Parathyroid adenoma (tissue), 2 donors: ENCODE data around the gene ERCC8.
"Not testable (repeated sequence)": the region's sequence is repeated elsewhere in the genome, so short reads cannot be mapped to it uniquely, and the experiment has no call there.

ENCODE experiments used
- H2AFZ ChIP-seq: fragments of 300-600 bp; sonication (generic); one replicate; pipeline ENCODE4 v1.7.0; 2017; ENCODE audit warnings: antibody characterized with exemption, mild to moderate bottlenecking
- H3K27ac ChIP-seq: fragments of 300-600 bp; sonication (generic); one replicate; pipeline ENCODE4 v1.7.0; 2017
- H3K27me3 ChIP-seq: fragments of 300-600 bp; sonication (generic); one replicate; pipeline ENCODE4 v1.7.0; 2017; ENCODE audit warnings: low read length; ENCODE audit not compliant: control insufficient read depth, insufficient read depth
- H3K36me3 ChIP-seq: fragments of 300-600 bp; sonication (generic); one replicate; pipeline ENCODE4 v1.7.0; 2017; ENCODE audit warnings: low read length; ENCODE audit not compliant: control insufficient read depth, insufficient read depth
- H3K4me1 ChIP-seq: fragments of 300-600 bp; sonication (generic); one replicate; pipeline ENCODE4 v1.7.0; 2017; ENCODE audit warnings: control low read depth
- H3K4me2 ChIP-seq: fragments of 300-600 bp; sonication (generic); one replicate; pipeline ENCODE4 v1.7.0; 2017; ENCODE audit warnings: low read length
- H3K4me3 ChIP-seq: fragments of 300-600 bp; sonication (generic); one replicate; pipeline ENCODE4 v1.7.0; 2017; ENCODE audit warnings: low read depth, low read length
- H3K79me2 ChIP-seq: fragments of 300-600 bp; sonication (generic); one replicate; pipeline ENCODE4 v1.7.0; 2017; ENCODE audit warnings: control low read depth
- H3K9ac ChIP-seq: fragments of 300-600 bp; sonication (generic); one replicate; pipeline ENCODE4 v1.7.0; 2017; ENCODE audit warnings: mild to moderate bottlenecking
- H3K9me3 ChIP-seq: fragments of 300-600 bp; sonication (generic); one replicate; pipeline ENCODE4 v1.7.0; 2017; ENCODE audit warnings: low read length; ENCODE audit not compliant: control insufficient read depth
- TF ChIP-seq, protein P1 (sequence below): fragments of 300-600 bp; sonication (generic); IDR thresholded peaks from one replicate; pipeline ENCODE4 v1.7.0; 2017; ENCODE audit warnings: antibody characterized with exemption, mild to moderate bottlenecking
- donor health status: primary hyperparathyroidism.

The ERCC8 gene

GRCh38 chr5:60989790-60990189 is 44.9 kb upstream of the ERCC8 start:
- Histone ChIP-seq H3K4me3 (no peak overlapping the region), H3K4me2 (no peak overlapping the region), H3K27ac (no peak overlapping the region), H3K36me3 (no peaks in the 10 kb centered on the region), H3K4me1 (no peaks in the 10 kb centered on the region), H3K9ac (no peak overlapping the region), H2AFZ (no peak overlapping the region), H3K27me3 (no peaks in the 10 kb centered on the region), H3K79me2 (peaks cover 9% of the 10 kb centered on the region), H3K9me3 (no peaks in the 10 kb centered on the region)
- TF ChIP-seq, protein P1, sequence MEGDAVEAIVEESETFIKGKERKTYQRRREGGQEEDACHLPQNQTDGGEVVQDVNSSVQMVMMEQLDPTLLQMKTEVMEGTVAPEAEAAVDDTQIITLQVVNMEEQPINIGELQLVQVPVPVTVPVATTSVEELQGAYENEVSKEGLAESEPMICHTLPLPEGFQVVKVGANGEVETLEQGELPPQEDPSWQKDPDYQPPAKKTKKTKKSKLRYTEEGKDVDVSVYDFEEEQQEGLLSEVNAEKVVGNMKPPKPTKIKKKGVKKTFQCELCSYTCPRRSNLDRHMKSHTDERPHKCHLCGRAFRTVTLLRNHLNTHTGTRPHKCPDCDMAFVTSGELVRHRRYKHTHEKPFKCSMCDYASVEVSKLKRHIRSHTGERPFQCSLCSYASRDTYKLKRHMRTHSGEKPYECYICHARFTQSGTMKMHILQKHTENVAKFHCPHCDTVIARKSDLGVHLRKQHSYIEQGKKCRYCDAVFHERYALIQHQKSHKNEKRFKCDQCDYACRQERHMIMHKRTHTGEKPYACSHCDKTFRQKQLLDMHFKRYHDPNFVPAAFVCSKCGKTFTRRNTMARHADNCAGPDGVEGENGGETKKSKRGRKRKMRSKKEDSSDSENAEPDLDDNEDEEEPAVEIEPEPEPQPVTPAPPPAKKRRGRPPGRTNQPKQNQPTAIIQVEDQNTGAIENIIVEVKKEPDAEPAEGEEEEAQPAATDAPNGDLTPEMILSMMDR, result no peak

DNA sequence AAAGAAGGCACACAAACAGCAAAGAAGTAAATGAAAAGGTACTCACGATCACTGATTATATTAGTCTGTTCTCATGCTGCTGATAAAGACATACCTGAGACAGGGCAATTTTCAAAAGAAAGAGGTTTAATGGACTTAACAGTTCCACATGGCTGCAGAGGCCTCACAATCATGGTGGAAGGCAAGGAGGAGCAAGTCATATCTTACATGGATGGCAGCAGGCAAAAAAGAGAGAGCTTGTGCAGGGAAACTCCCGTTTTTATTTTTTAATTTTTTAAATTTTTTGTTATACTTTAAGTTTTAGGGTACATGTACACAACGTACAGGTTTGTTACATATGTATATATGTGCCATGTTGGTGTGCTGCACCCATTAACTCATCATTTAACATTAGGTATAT is 37.3 kb upstream of the ERCC8 start:
- H2AFZ ChIP-seq, H3K27me3 ChIP-seq, H3K36me3 ChIP-seq, H3K27ac ChIP-seq, H3K4me3 ChIP-seq, H3K4me1 ChIP-seq, H3K9me3 ChIP-seq, H3K9ac ChIP-seq, H3K4me2 ChIP-seq: not testable (repeated sequence)
- H3K79me2 ChIP-seq, result peaks cover 27% of the 10 kb centered on the region

- Histone ChIP-seq H3K4me3 (no peak overlapping the region), H3K4me2 (no peak overlapping the region), H3K79me2 (peaks cover 31% of the 10 kb centered on the region), H3K9ac (no peak overlapping the region), H3K36me3 (no peaks in the 10 kb centered on the region), H2AFZ (no peak overlapping the region), H3K4me1 (no peaks in the 10 kb centered on the region), H3K27me3 (no peaks in the 10 kb centered on the region), H3K9me3 (no peaks in the 10 kb centered on the region), H3K27ac (no peak overlapping the region)
- TF ChIP-seq, protein P1, result no peak
These were observed 35.6 kb upstream of the ERCC8 start for GRCh38 chr5:60980511-60980910.

- Histone ChIP-seq H3K27me3 (no peaks in the 10 kb centered on the region), H3K4me3 (no peak overlapping the region), H3K9ac (no peak overlapping the region), H3K9me3 (no peaks in the 10 kb centered on the region), H3K36me3 (no peaks in the 10 kb centered on the region), H3K4me2 (no peak overlapping the region), H3K4me1 (no peaks in the 10 kb centered on the region), H2AFZ (no peak overlapping the region), H3K27ac (no peak overlapping the region), H3K79me2 (peaks cover 42% of the 10 kb centered on the region)
- TF ChIP-seq, protein P1, result no peak
These were observed 34.1 kb upstream of the ERCC8 start for GRCh38 chr5:60978968-60979367.

DNA sequence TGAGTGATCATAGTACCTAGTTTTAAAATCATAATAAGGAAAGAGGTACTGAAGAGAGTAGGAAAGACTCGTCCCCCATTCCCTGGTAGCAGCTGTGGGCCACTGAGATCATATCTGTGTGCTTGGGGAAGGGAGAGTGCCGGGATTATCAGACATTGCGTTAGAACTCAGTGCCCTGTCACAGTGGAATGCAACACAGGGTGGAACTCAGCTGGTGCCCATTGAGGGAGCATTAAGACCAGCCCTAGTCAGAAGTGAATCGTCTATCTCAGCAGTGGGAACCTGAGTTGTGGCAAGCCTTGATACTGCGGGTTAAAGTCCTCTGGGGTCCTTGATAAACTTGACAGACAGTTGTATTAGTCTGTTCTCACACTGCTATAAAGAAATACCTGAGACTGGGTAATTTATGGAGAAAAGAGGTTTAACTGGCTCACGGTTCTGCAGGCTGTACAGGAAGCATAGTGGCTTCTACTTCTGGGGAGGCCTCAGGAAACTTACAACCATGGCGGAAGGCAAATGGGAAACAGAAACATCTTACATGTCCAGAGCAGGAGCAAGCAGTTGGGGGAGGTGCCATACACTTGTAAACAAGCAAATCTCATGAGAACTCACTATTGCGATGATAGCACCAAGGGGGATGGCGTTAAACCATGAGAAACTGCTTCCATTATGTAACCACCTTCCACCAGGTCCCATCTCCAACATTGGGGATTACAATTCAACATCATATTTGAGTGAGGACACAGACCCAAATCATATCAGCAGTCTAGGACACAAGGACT is 33.3 kb upstream of the ERCC8 start:
- no peaks in the 10 kb centered on the region for H3K36me3 ChIP-seq
- no peak overlapping the region for H3K27ac ChIP-seq
- H3K4me2 ChIP-seq, result no peak overlapping the region
- H3K9ac ChIP-seq, result no peak overlapping the region
- H3K9me3 ChIP-seq, result no peaks in the 10 kb centered on the region
- TF ChIP-seq, protein P1, result no peak
- H3K4me1 ChIP-seq, result no peaks in the 10 kb centered on the region
- H3K27me3 ChIP-seq, result no peaks in the 10 kb centered on the region
- no peak overlapping the region for H2AFZ ChIP-seq
- peaks cover 45% of the 10 kb centered on the region for H3K79me2 ChIP-seq
- no peak overlapping the region for H3K4me3 ChIP-seq
